Heart left ventricle (tissue), 13 donors: Measurements from ENCODE around the gene AAGAB.

Experiments used
- CTCF ChIP-seq, 12 donors: fragments of 200-600 bp; sonication (generic) in 4 of 12; IDR thresholded peaks; one replicate each; pipeline versions ENCODE4 v1.5.0 to v1.8.0; 2018 to 2022; ENCODE audit warnings: antibody characterized with exemption in 12 of 12, mild to moderate bottlenecking in 5 of 12
- POLR2A ChIP-seq, 2 donors: fragments of 450-650 bp; IDR thresholded peaks; one replicate each; pipeline ENCODE4 v1.6.1; 2017; ENCODE audit warnings: antibody characterized with exemption in 2 of 2, mild to moderate bottlenecking in 2 of 2, moderate library complexity in 2 of 2
- donor health status: ischemic (EF 13 %, LVEDD 7.1; RV severe dilation, severe dysfunction).
- donor health status: DM: no; HTN: yes; CAD: no.
- donor health status: DM: no; HTN: no; CAD: no.
- donor health status: ischemic (EF 25% LVEDD 6.9; RV normal size, moderate dysfunction).
- donor health status: ischemic (EF 25% LVEDD 5.7; RV mildly dilated, moderate dysfunction).
- donor health status: ischemic (EF 35%, LVEDD 5.7; RV mildly dilated, moderate dysfunction).
- donor health status: nonischemic (EF 11% LVEDD 7.7; RV severe dilation, severe dysfunction).
- donor health status: DM: yes; HTN: yes; CAD: no.
- donor health status: PGD.
- donor health status: ischemic (EF 29% LVEDD 5.4; RV normal size, mild dysfunction).
- donor health status: nonischemic (EF 23%, LVEDD 6.1; RV moderate dilation, normal function).

DNA sequence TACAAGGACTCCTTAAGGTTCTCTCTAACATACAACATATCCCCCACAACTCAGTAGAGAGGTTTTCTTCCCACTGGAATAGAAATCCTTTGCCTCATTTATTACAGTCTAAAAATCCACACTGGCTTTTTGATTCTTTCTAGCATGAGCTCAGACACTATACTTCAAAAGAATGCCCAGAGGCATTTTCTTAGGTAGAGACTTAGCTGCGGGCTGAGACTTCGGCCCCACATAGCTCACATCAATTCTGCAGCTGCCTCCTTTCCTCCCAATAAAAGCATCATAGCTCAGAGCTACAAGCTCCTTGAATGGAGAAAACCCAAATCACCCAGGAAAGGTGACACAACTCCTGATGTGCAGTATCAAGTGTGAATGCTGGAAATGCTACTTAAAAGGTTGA, 52.4 kb downstream of the AAGAB start:
- TF ChIP-seq CTCF (IDR thresholded peaks at IDR 0.05), result no peak
- TF ChIP-seq POLR2A (IDR thresholded peaks at IDR 0.05), result no peak
